Measurements from ENCODE around the gene GRB10.

Gene GRB10

GRCh38 chr7:50631639-50632038, 151.1 kb downstream of the GRB10 start:
- in situ Hi-C loops (cut with MboI; ENCODE audit: low pct_unique_long_range_greater_than_20kb, low sequenced_read_pairs) = no loop called here
- DNase-seq = no peak

- in situ Hi-C loops (cut with MboI; ENCODE audit: low pct_unique_long_range_greater_than_20kb, low sequenced_read_pairs) = no loop called here
- no peak for DNase-seq
These were observed 151.6 kb downstream of the GRB10 start for GRCh38 chr7:50631100-50631499.

GRCh38 chr7:50629238-50629901, 153.3 kb downstream of the GRB10 start:
- in situ Hi-C loops (cut with MboI; ENCODE audit: low pct_unique_long_range_greater_than_20kb, low sequenced_read_pairs) = no loop called here

GRCh38 chr7:50628434-50629084, 154.1 kb downstream of the GRB10 start:
- in situ Hi-C loops (cut with MboI; ENCODE audit: low pct_unique_long_range_greater_than_20kb, low sequenced_read_pairs) = no loop called here
- DNase-seq = no peak

More at GRCh38 chr7:50629238-50629901, 153.3 kb downstream of the GRB10 start:
- DNase-seq = no peak

- DNase-seq = no peak
- in situ Hi-C loops (cut with MboI; ENCODE audit: low pct_unique_long_range_greater_than_20kb, low sequenced_read_pairs) = no loop called here
These were observed 154.8 kb downstream of the GRB10 start for GRCh38 chr7:50627824-50628361.

- no peak for DNase-seq
- in situ Hi-C loops (cut with MboI; ENCODE audit: low pct_unique_long_range_greater_than_20kb, low sequenced_read_pairs) = no loop called here
These were observed 156.4 kb downstream of the GRB10 start for GRCh38 chr7:50626286-50626685.

- no peak for DNase-seq
- in situ Hi-C loops (cut with MboI; ENCODE audit: low pct_unique_long_range_greater_than_20kb, low sequenced_read_pairs) = no loop called here
These were observed 157.3 kb downstream of the GRB10 start for GRCh38 chr7:50625360-50625759.

- DNase-seq = no peak
These were observed 159.9 kb downstream of the GRB10 start for GRCh38 chr7:50622821-50623220.

GRCh38 chr7:50621973-50622490, 160.7 kb downstream of the GRB10 start:
- DNase-seq = no peak
- in situ Hi-C loops (cut with MboI; ENCODE audit: low pct_unique_long_range_greater_than_20kb, low sequenced_read_pairs) = no loop called here

More at GRCh38 chr7:50622821-50623220, 159.9 kb downstream of the GRB10 start:
- in situ Hi-C loops (cut with MboI; ENCODE audit: low pct_unique_long_range_greater_than_20kb, low sequenced_read_pairs) = no loop called here

GRCh38 chr7:50621206-50621605, 161.5 kb downstream of the GRB10 start:
- in situ Hi-C loops (cut with MboI; ENCODE audit: low pct_unique_long_range_greater_than_20kb, low sequenced_read_pairs) = no loop called here
- no peak for DNase-seq

- in situ Hi-C loops (cut with MboI; ENCODE audit: low pct_unique_long_range_greater_than_20kb, low sequenced_read_pairs) = no loop called here
- no peak for DNase-seq
These were observed 162.3 kb downstream of the GRB10 start for GRCh38 chr7:50620433-50620832.

GRCh38 chr7:50619684-50620083, 163.0 kb downstream of the GRB10 start:
- no peak for DNase-seq
- in situ Hi-C loops (cut with MboI; ENCODE audit: low pct_unique_long_range_greater_than_20kb, low sequenced_read_pairs) = no loop called here

GRCh38 chr7:50618281-50618680, 164.4 kb downstream of the GRB10 start:
- DNase-seq = no peak
- in situ Hi-C loops (cut with MboI; ENCODE audit: low pct_unique_long_range_greater_than_20kb, low sequenced_read_pairs) = no loop called here

- in situ Hi-C loops (cut with MboI; ENCODE audit: low pct_unique_long_range_greater_than_20kb, low sequenced_read_pairs) = no loop called here
- DNase-seq = no peak
These were observed 167.1 kb downstream of the GRB10 start for GRCh38 chr7:50615519-50616080.

- in situ Hi-C loops (cut with MboI; ENCODE audit: low pct_unique_long_range_greater_than_20kb, low sequenced_read_pairs) = no loop called here
- peak; percentile 7 for DNase-seq
These were observed 167.8 kb downstream of the GRB10 start for GRCh38 chr7:50614721-50615518.

GRCh38 chr7:50613473-50613872, 169.2 kb downstream of the GRB10 start:
- in situ Hi-C loops (cut with MboI; ENCODE audit: low pct_unique_long_range_greater_than_20kb, low sequenced_read_pairs) = no loop called here
- no peak for DNase-seq

- in situ Hi-C loops (cut with MboI; ENCODE audit: low pct_unique_long_range_greater_than_20kb, low sequenced_read_pairs) = no loop called here
- DNase-seq = no peak
These were observed 170.0 kb downstream of the GRB10 start for GRCh38 chr7:50612704-50613103.

GRCh38 chr7:50610521-50611277, 172.0 kb downstream of the GRB10 start:
- in situ Hi-C loops (cut with MboI; ENCODE audit: low pct_unique_long_range_greater_than_20kb, low sequenced_read_pairs) = no loop called here
- DNase-seq = no peak

Measured in KBM-7 (cell line).